Peyer's patch (tissue), 4 donors: ENCODE data around the gene RSAD2.

ENCODE experiments used
- POLR2A ChIP-seq, 2 donors: fragments of 450-650 bp; IDR thresholded peaks; one replicate each; pipeline ENCODE4 v1.5.1; 2017; ENCODE audit warnings: antibody characterized with exemption in 2 of 2, mild to moderate bottlenecking in 2 of 2, moderate library complexity in 2 of 2
- TF ChIP-seq, protein P1 (sequence below), 6 experiments: fragments of 450-650 bp in 4 of 6; fragments of 200-600 bp in 2 of 6; sonication (generic) in 1 of 6; IDR thresholded peaks; one replicate each; pipeline ENCODE4 v1.5.1; 2017 to 2019; ENCODE audit warnings: antibody characterized with exemption in 6 of 6, mild to moderate bottlenecking in 3 of 6, moderate library complexity in 1 of 6

DNA sequence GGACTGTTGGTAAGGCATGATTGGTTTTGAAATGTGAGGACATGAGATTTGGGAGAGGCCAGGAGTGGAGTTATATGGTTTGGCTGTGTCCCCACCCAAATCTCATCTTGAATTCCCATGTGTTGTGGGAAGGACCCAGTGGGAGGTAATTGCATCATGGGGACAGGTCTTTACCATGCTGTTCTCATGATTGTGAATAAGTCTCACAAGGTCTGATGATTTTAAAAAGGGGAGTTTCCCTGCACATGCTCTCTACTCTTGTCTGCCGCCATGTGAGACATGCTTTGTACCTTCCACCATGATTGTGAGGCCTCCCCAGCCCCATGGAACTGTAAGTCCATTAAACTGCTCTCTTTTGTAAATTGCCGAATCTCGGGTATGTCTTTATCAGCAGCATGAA is 17.3 kb upstream of the RSAD2 start:
- TF ChIP-seq, protein P1, sequence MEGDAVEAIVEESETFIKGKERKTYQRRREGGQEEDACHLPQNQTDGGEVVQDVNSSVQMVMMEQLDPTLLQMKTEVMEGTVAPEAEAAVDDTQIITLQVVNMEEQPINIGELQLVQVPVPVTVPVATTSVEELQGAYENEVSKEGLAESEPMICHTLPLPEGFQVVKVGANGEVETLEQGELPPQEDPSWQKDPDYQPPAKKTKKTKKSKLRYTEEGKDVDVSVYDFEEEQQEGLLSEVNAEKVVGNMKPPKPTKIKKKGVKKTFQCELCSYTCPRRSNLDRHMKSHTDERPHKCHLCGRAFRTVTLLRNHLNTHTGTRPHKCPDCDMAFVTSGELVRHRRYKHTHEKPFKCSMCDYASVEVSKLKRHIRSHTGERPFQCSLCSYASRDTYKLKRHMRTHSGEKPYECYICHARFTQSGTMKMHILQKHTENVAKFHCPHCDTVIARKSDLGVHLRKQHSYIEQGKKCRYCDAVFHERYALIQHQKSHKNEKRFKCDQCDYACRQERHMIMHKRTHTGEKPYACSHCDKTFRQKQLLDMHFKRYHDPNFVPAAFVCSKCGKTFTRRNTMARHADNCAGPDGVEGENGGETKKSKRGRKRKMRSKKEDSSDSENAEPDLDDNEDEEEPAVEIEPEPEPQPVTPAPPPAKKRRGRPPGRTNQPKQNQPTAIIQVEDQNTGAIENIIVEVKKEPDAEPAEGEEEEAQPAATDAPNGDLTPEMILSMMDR (IDR thresholded peaks at IDR 0.05): no peak
- no peak for TF ChIP-seq POLR2A (IDR thresholded peaks at IDR 0.05)
